IMR-90 (cell line): Measurements from ENCODE around the gene KDM6B. TPM values are rescaled to one million over a fixed set of nuclear protein-coding genes. Genes with fewer than 3 reads are reported as not detected.

Source experiments
- ATAC-seq: fragments of 200-7000 bp; cut with Tn5 transposase; 2 replicates; pipeline ENCODE4 v1.9.1; 2020; ENCODE audit warnings: low read depth, mild to moderate bottlenecking, moderate library complexity
- BruUV-seq: library from RNA; stranded (reverse); fragments of 400-500 nt; replicated peaks from 2 replicates; lab custom pipeline; 2021; lab: Mats Ljungman, UMichigan
- CTCF ChIA-PET: fragments of 300-600 bp; formaldehyde crosslinking; extraction: SDS; loops from one replicate; lab custom pipeline; 2021; ENCODE audit warnings: antibody characterized with exemption; lab: Yijun Ruan, JAX
- POLR2A ChIA-PET: fragments of 300-600 bp; sonication (Branson Sonifier 250); formaldehyde crosslinking; loops from one replicate; lab custom pipeline; 2022; ENCODE audit warnings: antibody characterized with exemption; ENCODE audit not compliant: unreplicated experiment; lab: Charles Lee
- DNase-seq: peaks from one replicate; pipeline ENCODE4 v3.0.0; 2013
- H2AFZ ChIP-seq: replicated peaks from 2 replicates; pipeline ENCODE3; 2013; ENCODE audit warnings: low read length, mild to moderate bottlenecking; ENCODE audit not compliant: poor library complexity
- H2AK5ac ChIP-seq: 2 replicates; pipeline ENCODE4 v1.6.1; 2013; ENCODE audit warnings: low read depth, low read length, inconsistent platforms
- H2AK9ac ChIP-seq: replicated peaks from 2 replicates; pipeline ENCODE3; 2013; ENCODE audit warnings: mild to moderate bottlenecking, low read depth, low read length, moderate library complexity; ENCODE audit not compliant: poor library complexity
- H2BK120ac ChIP-seq: 2 replicates; pipeline ENCODE4 v1.6.1; 2013; ENCODE audit warnings: low read depth, low read length, inconsistent platforms
- H2BK15ac ChIP-seq: 3 replicates; pipeline ENCODE4 v1.6.1; 2013; ENCODE audit warnings: low read depth, low read length, inconsistent platforms
- H2BK20ac ChIP-seq: 2 replicates; pipeline ENCODE4 v1.6.1; 2013; ENCODE audit warnings: low read depth, mild to moderate bottlenecking, inconsistent platforms, low read length, moderate library complexity
- H2BK5ac ChIP-seq: 2 replicates; pipeline ENCODE4 v1.6.1; 2013; ENCODE audit warnings: mild to moderate bottlenecking, low read depth, low read length, inconsistent platforms; ENCODE audit not compliant: poor library complexity, severe bottlenecking
- H3K14ac ChIP-seq: replicated peaks from 2 replicates; pipeline ENCODE4 v1.6.1; 2013; ENCODE audit warnings: low read depth, low read length, inconsistent platforms
- H3K18ac ChIP-seq: 2 replicates; pipeline ENCODE4 v1.6.1; 2013; ENCODE audit warnings: low read depth, low read length, control low read depth
- H3K23ac ChIP-seq: 2 replicates; pipeline ENCODE4 v1.6.1; 2013; ENCODE audit warnings: low read depth, low read length, inconsistent platforms
- H3K27ac ChIP-seq: 2 replicates; pipeline ENCODE4 v1.5.1; 2013; ENCODE audit warnings: mild to moderate bottlenecking, control low read depth, low read length; ENCODE audit not compliant: insufficient read depth
- H3K27me3 ChIP-seq: 2 replicates; pipeline ENCODE4 v1.6.1; 2013; ENCODE audit warnings: low read length; ENCODE audit not compliant: control insufficient read depth, insufficient read depth
- H3K36me3 ChIP-seq: 2 replicates; pipeline ENCODE4 v1.6.1; 2013; ENCODE audit warnings: low read length, mixed read lengths; ENCODE audit not compliant: control insufficient read depth, insufficient read depth
- H3K4ac ChIP-seq: 2 replicates; pipeline ENCODE4 v1.6.1; 2013; ENCODE audit warnings: low read depth, low read length, inconsistent platforms
- H3K4me1 ChIP-seq: 2 replicates; pipeline ENCODE4 v1.6.1; 2013; ENCODE audit warnings: low read length, mixed read lengths; ENCODE audit not compliant: control insufficient read depth, insufficient read depth
- H3K4me2 ChIP-seq: 2 replicates; pipeline ENCODE4 v1.6.1; 2013; ENCODE audit warnings: low read depth, mild to moderate bottlenecking, control low read depth, low read length, moderate library complexity
- H3K4me3 ChIP-seq: 2 replicates; pipeline ENCODE4 v1.5.1; 2013; ENCODE audit warnings: low read depth, mild to moderate bottlenecking, control low read depth, low read length, moderate library complexity; ENCODE audit not compliant: insufficient read depth
- H3K56ac ChIP-seq: 2 replicates; pipeline ENCODE4 v1.6.1; 2013; ENCODE audit warnings: low read length, inconsistent platforms; ENCODE audit not compliant: insufficient read depth; ENCODE audit errors: extremely low read depth
- H3K79me1 ChIP-seq, 2 experiments: 2 replicates each; pipeline ENCODE4 v1.6.1; 2013; ENCODE audit warnings: low read length in 2 of 2, inconsistent platforms in 1 of 2, low read depth in 1 of 2
- H3K9ac ChIP-seq: 2 replicates; pipeline ENCODE4 v1.6.1; 2013; ENCODE audit warnings: low read depth, low read length, control low read depth
- H3K9me1 ChIP-seq: 2 replicates; pipeline ENCODE4 v1.6.1; 2013; ENCODE audit warnings: low read length, inconsistent platforms; ENCODE audit not compliant: insufficient read depth
- H3K9me3 ChIP-seq: 2 replicates; pipeline ENCODE4 v1.6.1; 2013; ENCODE audit warnings: low read length; ENCODE audit not compliant: control insufficient read depth, insufficient read depth
- H4K20me1 ChIP-seq: 2 replicates; pipeline ENCODE4 v1.6.1; 2013; ENCODE audit warnings: low read length, inconsistent platforms; ENCODE audit not compliant: insufficient read depth
- H4K5ac ChIP-seq: 2 replicates; pipeline ENCODE4 v1.6.1; 2013; ENCODE audit warnings: mild to moderate bottlenecking, low read depth, low read length, control low read depth
- H4K8ac ChIP-seq, 2 experiments: 2 replicates each; pipeline ENCODE4 v1.6.1; 2013; ENCODE audit warnings: low read depth in 2 of 2, low read length in 2 of 2, control low read depth in 1 of 2, inconsistent platforms in 1 of 2
- H4K91ac ChIP-seq: 2 replicates; pipeline ENCODE4 v1.6.1; 2013; ENCODE audit warnings: low read depth, low read length, inconsistent platforms; ENCODE audit not compliant: insufficient read depth
- RFX5 ChIP-seq: IDR thresholded peaks from 2 replicates; pipeline ENCODE4 v1.8.0; 2012; ENCODE audit warnings: low read depth, mild to moderate bottlenecking, low read length, moderate library complexity
- WGBS, 2 experiments: methylation state at CpG; one replicate each; pipeline versions ENCODE4 v1.1.5 to v1.1.7; 2013; ENCODE audit warnings: missing lambda C conversion rate in 2 of 2; ENCODE audit not compliant: insufficient read length in 1 of 2; ENCODE audit errors: extremely low coverage in 2 of 2; 5-methylcytosine and 5-hydroxymethylcytosine counted together
- dilution Hi-C: fragments of 300-500 bp; cut with HindIII; formaldehyde crosslinking; loops from one replicate; pipeline ENCODE4 v1.14.3; 2018; ENCODE audit warnings: low sequenced_read_pairs; ENCODE audit not compliant: unreplicated experiment
- in situ Hi-C: fragments of 300-500 bp; cut with MboI; formaldehyde crosslinking; loops from 3 replicates; pipeline ENCODE4 v1.14.3; 2019; ENCODE audit warnings: low sequenced_read_pairs, inconsistent platforms, mixed read lengths
- intact Hi-C: fragments of 100-400 bp; cut with micrococcal nuclease; formaldehyde crosslinking; loops from 2 replicates; pipeline ENCODE4 v1.10.0; 2022
- polyA plus RNA-seq, 3 experiments: library from polyadenylated mRNA; depleted of rRNA; stranded (reverse); fragments of >200 nt; gene quantifications; 2 replicates each; pipeline ENCODE4 v1.2.3, GENCODE V29; 2012; ENCODE audit warnings: low replicate concordance in 1 of 3
- total RNA-seq: library from RNA; depleted of rRNA; stranded (reverse); fragments of >200 nt; gene quantifications from 2 replicates; pipeline ENCODE4 v1.2.3, GENCODE V29; 2012

The KDM6B gene
- total and polyA plus RNA-seq, 2 of the 4 experiments (the other 2 are of a cell fraction) = 0.72 to 3.5 TPM

DNA sequence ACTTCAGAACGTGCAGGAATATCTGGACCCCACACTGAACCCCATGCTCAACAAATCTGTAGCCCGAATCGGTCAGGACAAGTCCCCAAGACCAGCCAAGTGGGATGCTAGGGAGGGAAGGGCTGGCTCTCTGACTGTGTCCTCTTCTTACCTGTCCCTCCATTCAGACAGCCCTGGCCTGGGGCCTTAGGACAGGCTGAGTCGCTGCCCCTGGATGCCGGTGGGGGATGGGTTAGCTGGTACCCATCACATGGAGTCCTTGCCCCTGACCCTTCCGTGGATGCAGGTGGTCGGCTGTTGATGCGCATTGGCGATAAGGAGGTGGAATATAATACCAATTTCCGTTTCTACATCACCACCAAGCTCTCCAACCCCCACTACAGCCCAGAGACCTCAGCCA, 16.0 kb upstream of the KDM6B start:
- Histone ChIP-seq H3K9me3 (no peaks in the 10 kb centered on the region), H2BK120ac (no peak overlapping the region), H3K36me3 (no peaks in the 10 kb centered on the region), H3K9me1 (no peaks in the 10 kb centered on the region), H3K18ac (no peak overlapping the region), H3K56ac (no peak overlapping the region), H2BK15ac (no peak overlapping the region), H3K27ac (no peak overlapping the region), H3K23ac (no peak overlapping the region), H3K9ac (no peak overlapping the region), H3K4me2 (no peak overlapping the region), H3K4me1 (no peaks in the 10 kb centered on the region), H3K27me3 (peaks cover 49% of the 10 kb centered on the region), H2AK5ac (no peak overlapping the region), H4K20me1 (no peaks in the 10 kb centered on the region; the same call in none of the 2 replicates), H4K8ac (no peak overlapping the region), H2BK20ac (no peak overlapping the region), H4K5ac (no peak overlapping the region), H2AFZ (peak overlapping the region; percentile 32), H3K14ac (no peak overlapping the region), H2BK5ac (no peak overlapping the region), H3K79me1 (no peaks in the 10 kb centered on the region), H4K91ac (no peak overlapping the region), H2AK9ac (no peak overlapping the region), H3K4me3 (no peak overlapping the region), H3K4ac (no peak overlapping the region)
- no CpG with 5 or more reads among the region's 10 CpGs for WGBS, 2 experiments
- intact Hi-C loops (no loop called here), in situ Hi-C loops (no loop called here), dilution Hi-C loops (no loop called here)
- no peak for TF ChIP-seq RFX5
- DNase-seq (no peak), ATAC-seq (no peak)
- ChIA-PET POLR2A (no interaction called here), CTCF (interaction anchor here (1.8 kb wide), 1 partner anchor 75 kb away, joined by 5 read pairs; no protein-coding TSS in a partner anchor)
- no TSS peak for BruUV-seq
